ENCODE data around the gene STYK1. TPM values are rescaled to one million over a fixed set of nuclear protein-coding genes. Genes with fewer than 3 reads are reported as not detected.
"Not testable (repeated sequence)": the region's sequence is repeated elsewhere in the genome, so short reads cannot be mapped to it uniquely, and the experiment has no call there.

STYK1 gene
- total RNA-seq, 1 donor from 2014 or later: 0.79 TPM

GRCh38 chr12:10574307-10574706, 99.5 kb downstream of the STYK1 start:
- Mint-ChIP-seq H3K27ac (peak overlapping the region; percentile 22), H3K9me3 (ENCODE audit: low read depth) (peaks cover 10% of the 10 kb centered on the region), H3K4me3 (ENCODE audit: low read depth) (no peak overlapping the region), H3K27me3 (no peaks in the 10 kb centered on the region), H3K4me1 (ENCODE audit: low read depth) (peaks cover 1% of the 10 kb centered on the region), H3K36me3 (ENCODE audit: insufficient read depth) (peaks cover 1% of the 10 kb centered on the region)
- no peak for DNase-seq (ENCODE audit: low spot score, unreplicated experiment)
- TF ChIP-seq CTCF (IDR thresholded peaks at IDR 0.05; ENCODE audit: unreplicated experiment): no peak

DNA sequence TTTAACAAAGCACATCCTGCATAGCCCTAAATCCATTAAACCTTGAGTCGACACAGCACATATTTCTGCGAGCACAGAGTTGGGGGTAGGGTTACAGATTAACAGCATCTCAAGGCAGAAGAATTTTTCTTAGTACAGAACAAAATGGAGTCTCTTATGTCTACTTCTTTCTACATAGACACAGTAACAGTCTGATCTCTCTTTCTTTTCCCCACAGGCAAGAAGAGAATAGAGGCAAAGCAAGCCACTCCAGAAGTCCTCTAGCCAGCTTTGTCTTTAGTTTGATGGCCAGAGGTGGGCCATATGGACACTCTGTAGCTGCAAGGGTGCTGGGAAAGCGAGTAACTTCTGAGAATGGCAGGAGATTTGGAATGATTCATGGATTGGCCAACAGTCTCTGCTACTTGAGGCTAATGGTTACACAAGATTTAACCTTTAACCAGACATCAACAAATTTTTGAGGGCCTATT, 101.8 kb downstream of the STYK1 start:
- H3K4me3 Mint-ChIP-seq (ENCODE audit: low read depth); H3K27me3 Mint-ChIP-seq; DNase-seq (ENCODE audit: low spot score, unreplicated experiment); H3K27ac Mint-ChIP-seq; H3K36me3 Mint-ChIP-seq (ENCODE audit: insufficient read depth); H3K4me1 Mint-ChIP-seq (ENCODE audit: low read depth): not testable (repeated sequence)
- peaks cover 10% of the 10 kb centered on the region for H3K9me3 Mint-ChIP-seq (ENCODE audit: low read depth)

DNA sequence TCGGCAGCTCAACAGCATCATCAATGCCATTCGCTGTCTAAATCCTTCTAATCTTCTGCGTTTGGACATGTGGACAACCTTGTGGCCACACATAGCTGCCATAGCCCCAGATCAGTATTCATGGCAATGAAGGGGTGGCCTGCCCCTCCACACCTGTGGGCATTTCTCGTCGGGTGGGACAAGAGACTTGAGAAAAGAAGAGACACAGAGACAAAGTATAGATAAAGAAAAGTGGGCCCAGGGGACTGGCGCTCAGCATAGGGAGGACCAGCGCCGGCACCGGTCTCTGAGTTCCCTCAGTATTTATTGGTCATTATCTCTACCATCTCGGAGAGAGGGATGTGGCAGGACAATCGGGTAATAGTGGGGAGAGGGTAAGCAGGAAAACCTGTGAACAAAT, 102.7 kb downstream of the STYK1 start:
- H3K9me3 Mint-ChIP-seq (ENCODE audit: low read depth): peaks cover 10% of the 10 kb centered on the region
- H3K27ac Mint-ChIP-seq: no peak overlapping the region
- H3K4me1 Mint-ChIP-seq (ENCODE audit: low read depth): peaks cover 1% of the 10 kb centered on the region
- no peak overlapping the region for H3K4me3 Mint-ChIP-seq (ENCODE audit: low read depth)
- no peak for TF ChIP-seq CTCF (IDR thresholded peaks at IDR 0.05; ENCODE audit: unreplicated experiment)
- DNase-seq (ENCODE audit: low spot score, unreplicated experiment): no peak
- H3K36me3 Mint-ChIP-seq (ENCODE audit: insufficient read depth): peaks cover 1% of the 10 kb centered on the region
- no peaks in the 10 kb centered on the region for H3K27me3 Mint-ChIP-seq

Other genes starting within 250 kb of the STYK1 start
- gene KLRC2, start 238.0 kb downstream of the STYK1 start, total RNA-seq: not detected in 2 replicates
- gene KLRC1, start 220.7 kb downstream of the STYK1 start, total RNA-seq: not detected in 2 replicates
- 1.8 and 2.4 TPM in 2 replicates for gene EIF2S3B, start 168.2 kb downstream of the STYK1 start, total RNA-seq
- 48.3 and 50.3 TPM in 2 replicates for gene MAGOHB, start 60.4 kb downstream of the STYK1 start, total RNA-seq
- gene YBX3, start 49.3 kb upstream of the STYK1 start, total RNA-seq: 200 and 215 TPM in 2 replicates
- gene TAS2R7, start 128.6 kb upstream of the STYK1 start, total RNA-seq: not detected in 2 replicates
- 0.24 TPM in 1 of 2 replicates, not detected in the other for gene TAS2R8, start 133.2 kb upstream of the STYK1 start, total RNA-seq
- gene TAS2R9, start 136.1 kb upstream of the STYK1 start, total RNA-seq: 0.26 and 0.29 TPM in 2 replicates
- gene TAS2R10, start 152.3 kb upstream of the STYK1 start, total RNA-seq: 1.6 and 3.1 TPM in 2 replicates
- gene PRR4, start 175.4 kb upstream of the STYK1 start, total RNA-seq: 8.7 and 9.4 TPM in 2 replicates
- gene PRH1, start 210.2 kb upstream of the STYK1 start, total RNA-seq: 40.0 and 43.8 TPM in 2 replicates
- gene TAS2R13, start 235.5 kb upstream of the STYK1 start, total RNA-seq: 3.0 and 3.4 TPM in 2 replicates